H7 (cell line): ENCODE results near the gene SNX1. TPM values are rescaled to one million over a fixed set of nuclear protein-coding genes. Genes with fewer than 3 reads are reported as not detected.
A peak's percentile ranks its signal among the peaks of the same experiment; 100 is the strongest.
"Not testable (repeated sequence)": the region's sequence is repeated elsewhere in the genome, so short reads cannot be mapped to it uniquely, and the experiment has no call there.

Source experiments
- DNase-seq: peaks from one replicate; pipeline ENCODE4 v3.0.0; 2012
- H3K27me3 ChIP-seq: 2 replicates; pipeline ENCODE4 v1.6.0; 2011; ENCODE audit warnings: mild to moderate bottlenecking, low read length; ENCODE audit not compliant: control insufficient read depth, insufficient read depth
- H3K36me3 ChIP-seq: replicated peaks from 2 replicates; pipeline ENCODE4 v1.5.1; 2011; ENCODE audit warnings: low read length; ENCODE audit not compliant: control insufficient read depth, insufficient read depth
- H3K4me3 ChIP-seq: 2 replicates; pipeline ENCODE4 v1.5.1; 2011; ENCODE audit warnings: low read depth, mild to moderate bottlenecking, control low read depth, low read length, moderate library complexity; ENCODE audit not compliant: insufficient read depth
- total RNA-seq: library from RNA; depleted of rRNA; stranded (reverse); fragments of >200 nt; shearing (Covaris generic); gene quantifications from 2 replicates; pipeline ENCODE4 v1.2.3, GENCODE V29; 2014

Gene SNX1
- total RNA-seq, 1 experiment from 2014 or later = 19.1 TPM

- DNase-seq = peak; percentile 83
- Histone ChIP-seq H3K4me3 (no peak overlapping the region), H3K36me3 (peaks cover 4% of the 10 kb centered on the region), H3K27me3 (no peaks in the 10 kb centered on the region)
Measured at GRCh38 chr15:64067564-64068030, 28.2 kb upstream of the SNX1 start.

DNA sequence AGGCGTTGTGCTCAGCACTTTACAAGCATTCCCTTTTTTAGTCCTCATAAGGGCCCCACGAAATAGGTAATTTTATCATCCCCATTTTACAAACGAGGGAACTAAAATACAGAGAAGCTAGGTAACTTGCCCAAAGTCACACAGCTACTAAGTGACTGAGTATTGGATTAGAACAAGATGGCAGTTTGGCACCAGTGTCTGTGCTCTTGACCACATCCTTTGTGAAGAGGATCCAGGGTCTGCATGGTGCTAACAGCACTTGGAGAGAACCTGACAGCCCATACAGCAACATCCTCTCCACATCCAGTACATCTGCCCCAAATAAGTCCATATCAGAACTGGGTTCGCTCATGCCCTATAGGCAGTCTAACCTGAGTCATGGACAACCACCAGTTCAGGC lies 27.6 kb upstream of the SNX1 start:
- DNase-seq = no peak
- Histone ChIP-seq H3K27me3 (no peaks in the 10 kb centered on the region), H3K36me3 (peaks cover 4% of the 10 kb centered on the region), H3K4me3 (no peak overlapping the region)

DNA sequence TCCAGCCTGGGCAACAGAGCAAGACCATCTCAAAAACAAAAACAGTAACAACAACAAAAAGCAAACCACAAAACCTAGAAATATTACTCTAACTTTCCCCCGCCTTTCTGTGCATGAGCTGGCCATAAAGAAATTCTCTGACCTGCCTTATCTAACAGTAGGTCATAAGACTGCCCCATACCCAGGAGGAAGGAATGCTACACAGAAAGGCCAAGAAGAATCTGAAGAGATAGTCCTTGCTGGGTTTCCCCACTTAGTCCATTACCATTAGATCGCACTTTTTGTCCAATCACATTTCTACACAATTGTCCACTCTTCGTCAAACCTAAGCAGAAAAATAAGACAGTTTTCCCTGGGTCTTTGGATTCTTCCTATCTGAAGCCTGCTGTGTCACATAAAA lies 25.7 kb upstream of the SNX1 start:
- Histone ChIP-seq H3K4me3 (no peak overlapping the region), H3K27me3 (no peaks in the 10 kb centered on the region), H3K36me3 (peaks cover 4% of the 10 kb centered on the region)
- DNase-seq = no peak

GRCh38 chr15:64070965-64071851 lies 24.6 kb upstream of the SNX1 start:
- H3K27me3 ChIP-seq = no peaks in the 10 kb centered on the region
- no peak for DNase-seq
- peaks cover 4% of the 10 kb centered on the region for H3K36me3 ChIP-seq
- no peak overlapping the region for H3K4me3 ChIP-seq

DNA sequence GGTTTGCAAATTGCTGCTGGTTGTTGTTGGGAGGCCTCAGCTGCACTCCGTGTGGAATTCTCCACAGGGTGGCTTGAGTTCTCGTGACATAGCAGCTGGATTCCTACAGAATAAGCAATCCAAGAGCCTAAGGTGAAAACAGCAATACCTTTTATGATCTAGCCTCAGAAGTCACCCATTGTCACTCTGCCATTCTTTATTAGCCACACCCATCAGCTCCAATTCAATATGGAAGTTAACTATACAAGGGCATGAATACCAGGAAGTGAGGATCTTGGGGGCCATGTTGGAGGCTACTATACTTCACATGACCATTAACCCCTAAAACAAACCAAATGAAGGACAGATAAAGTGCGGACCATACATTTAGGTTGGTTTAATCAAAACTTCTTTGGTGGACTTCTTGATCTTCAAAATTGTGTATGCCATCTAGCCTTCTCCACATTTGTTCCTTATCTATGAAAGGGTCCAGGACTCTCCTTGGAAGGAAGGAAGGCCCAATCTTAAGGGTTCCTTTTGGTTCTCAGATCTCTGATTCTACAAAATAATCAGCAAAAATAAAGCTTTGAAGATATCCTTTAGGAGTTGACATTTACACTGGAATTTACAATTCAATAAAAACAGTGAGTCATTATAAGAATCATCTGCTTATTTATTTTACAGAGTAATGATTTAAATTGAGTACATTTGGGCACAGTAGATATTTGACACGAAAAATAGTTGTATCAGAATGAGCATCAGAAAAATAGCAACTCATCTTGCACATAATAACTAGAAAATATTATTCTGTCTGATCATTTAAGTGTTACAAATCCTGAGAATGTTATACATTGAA lies 23.6 kb upstream of the SNX1 start:
- DNase-seq = no peak
- Histone ChIP-seq H3K36me3 (peaks cover 4% of the 10 kb centered on the region), H3K27me3 (no peaks in the 10 kb centered on the region), H3K4me3 (no peak overlapping the region)

- DNase-seq = no peak
- Histone ChIP-seq H3K4me3 (no peak overlapping the region), H3K27me3 (no peaks in the 10 kb centered on the region), H3K36me3 (peaks cover 4% of the 10 kb centered on the region)
Measured at GRCh38 chr15:64072812-64073211, 23.0 kb upstream of the SNX1 start.

- not testable (repeated sequence) for H3K4me3 ChIP-seq, DNase-seq, H3K36me3 ChIP-seq, H3K27me3 ChIP-seq
Measured at GRCh38 chr15:64073496-64073895, 22.3 kb upstream of the SNX1 start.

DNA sequence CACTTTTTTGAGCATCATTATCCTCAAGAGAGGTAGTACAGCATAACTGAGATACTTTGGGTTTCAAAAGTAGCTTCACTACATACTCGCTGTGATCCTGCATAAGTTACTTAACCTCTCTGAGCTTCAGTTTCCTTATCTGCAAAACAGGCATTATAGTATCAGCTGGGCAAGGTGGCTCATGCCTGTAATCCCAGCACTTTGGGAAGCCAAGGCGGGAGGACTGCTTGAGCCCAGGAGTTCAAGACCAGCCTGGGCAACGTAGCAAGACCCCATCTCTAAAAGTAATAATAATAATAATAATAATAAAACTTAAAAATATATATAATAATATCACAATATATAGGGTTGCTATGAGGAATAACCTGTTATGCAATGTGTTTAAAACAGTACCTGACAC lies 13.0 kb upstream of the SNX1 start:
- DNase-seq = no peak
- no peak overlapping the region for H3K4me3 ChIP-seq
- peaks cover 3% of the 10 kb centered on the region for H3K36me3 ChIP-seq
- H3K27me3 ChIP-seq = no peaks in the 10 kb centered on the region

- Histone ChIP-seq H3K36me3 (peaks cover 4% of the 10 kb centered on the region), H3K4me3 (no peak overlapping the region), H3K27me3 (no peaks in the 10 kb centered on the region)
- no peak for DNase-seq
Measured at GRCh38 chr15:64089543-64090280, 6.1 kb upstream of the SNX1 start.

DNA sequence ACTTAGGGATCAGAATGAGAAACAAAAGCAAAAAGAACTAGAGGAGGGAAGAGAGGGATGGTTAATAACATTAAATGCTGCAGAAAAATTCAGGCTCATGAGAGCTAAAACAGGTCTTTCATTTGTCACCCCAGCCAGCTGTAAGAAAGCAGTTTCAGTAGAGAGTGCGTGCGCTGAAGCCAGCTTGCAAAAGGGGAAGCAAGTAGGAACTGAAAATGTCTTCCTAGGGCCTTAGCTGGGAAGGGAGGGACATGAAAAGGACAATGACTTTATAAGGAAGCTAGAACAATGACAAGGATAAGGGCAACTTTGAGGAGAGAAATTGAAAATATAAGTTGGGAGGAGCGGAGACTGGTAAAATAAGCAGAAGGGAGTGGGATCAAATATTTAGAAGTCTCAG lies 5.3 kb upstream of the SNX1 start:
- Histone ChIP-seq H3K36me3 (peaks cover 4% of the 10 kb centered on the region), H3K4me3 (no peak overlapping the region), H3K27me3 (no peaks in the 10 kb centered on the region)
- DNase-seq = no peak

DNA sequence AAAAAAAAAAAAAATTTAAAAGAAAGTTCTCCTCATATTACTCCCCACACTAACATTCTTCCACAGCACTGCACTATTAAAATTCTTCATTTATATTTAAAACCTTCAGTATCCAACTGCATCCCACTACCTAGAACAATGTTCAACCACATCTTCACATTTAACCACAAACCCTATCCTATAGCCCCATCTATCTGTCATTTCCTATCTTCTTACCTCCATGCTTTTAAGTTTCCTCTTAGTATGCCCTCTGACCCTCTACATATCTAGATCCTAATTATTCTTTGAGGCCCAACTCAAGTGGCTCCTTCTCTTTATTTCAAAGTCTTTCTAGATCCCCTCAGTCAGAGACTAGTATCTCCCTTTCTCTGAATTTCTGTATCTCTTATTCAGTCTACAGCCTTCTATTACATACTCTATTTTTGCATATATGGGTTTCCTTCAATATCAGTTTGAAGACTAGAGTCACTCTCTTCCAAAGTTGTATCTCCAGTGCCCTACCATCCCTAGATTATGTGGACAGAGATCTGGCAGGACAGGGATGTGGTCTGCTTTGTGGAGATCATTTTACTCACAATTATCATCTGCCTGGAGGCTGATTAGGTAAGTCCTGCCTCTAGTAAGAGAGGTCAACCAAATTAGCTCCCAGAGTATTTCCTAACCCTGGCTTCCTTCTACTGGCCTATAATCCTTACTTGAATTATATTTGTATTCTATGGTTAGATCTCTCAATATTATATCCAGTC lies 3.5 kb upstream of the SNX1 start:
- no peaks in the 10 kb centered on the region for H3K27me3 ChIP-seq
- peaks cover 4% of the 10 kb centered on the region for H3K36me3 ChIP-seq
- H3K4me3 ChIP-seq = no peak overlapping the region; the same call in 1 of the 2 replicates
- DNase-seq = peak; percentile 22

DNA sequence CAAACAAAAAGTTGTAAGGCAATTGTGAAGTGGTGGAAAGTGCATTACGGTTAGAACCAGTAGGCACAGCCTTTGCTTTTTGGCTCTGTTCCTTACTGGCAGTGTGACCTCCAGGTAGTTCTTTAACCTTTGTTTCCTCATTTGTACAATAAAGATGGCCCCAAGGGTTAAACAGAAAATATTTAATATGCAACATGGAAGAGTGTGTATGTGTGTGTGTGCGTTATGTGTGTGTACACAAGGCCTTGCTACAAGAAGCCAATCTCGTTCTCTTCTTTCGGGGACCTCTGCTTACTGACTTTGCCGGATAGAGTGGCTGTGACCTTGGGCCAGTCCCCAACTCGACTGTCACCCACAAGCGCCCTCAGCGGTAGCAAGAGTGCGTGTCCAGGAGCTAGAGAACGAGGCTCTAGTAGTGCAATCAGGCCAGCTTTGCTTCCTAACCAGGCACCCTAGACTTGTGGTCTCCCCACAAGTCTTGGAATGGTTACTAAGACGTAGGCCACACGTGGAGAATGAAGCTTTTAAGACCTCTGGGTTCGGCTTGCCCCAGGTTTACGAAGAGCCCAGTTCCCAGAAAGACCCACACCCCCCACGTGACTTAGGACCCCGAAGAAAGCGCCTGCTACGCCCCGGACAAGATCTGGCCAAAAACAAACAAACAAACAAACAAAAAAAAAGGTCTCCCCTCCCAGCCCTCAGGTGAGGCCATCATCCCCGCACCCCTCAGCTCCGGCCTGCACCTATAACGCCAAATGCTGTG lies 2.7 kb upstream of the SNX1 start:
- Histone ChIP-seq H3K27me3 (no peaks in the 10 kb centered on the region), H3K36me3 (peaks cover 2% of the 10 kb centered on the region), H3K4me3 (peak overlapping the region; percentile 75)
- peak; percentile 72 for DNase-seq

- no peaks in the 10 kb centered on the region; the same call in 1 of the 2 replicates for H3K36me3 ChIP-seq
- H3K4me3 ChIP-seq = peak within 1 kb of the TSS; percentile 75
- DNase-seq = peak; percentile 91
- no peaks in the 10 kb centered on the region for H3K27me3 ChIP-seq
Measured at GRCh38 chr15:64093627-64094417, 2.0 kb upstream of the SNX1 start, which contains the start of gene CIAO2A. Gene CIAO2A, minus strand, starts transcription at chr15:64093838. Its CDS starts 70 bp downstream, at chr15:64093768.
